GM19468 (cell line): ENCODE measurements around the gene KMT2B.
"Not testable (repeated sequence)": the region's sequence is repeated elsewhere in the genome, so short reads cannot be mapped to it uniquely, and the experiment has no call there.

Source experiments
- ATAC-seq: cut with Tn5 transposase; IDR thresholded peaks from one replicate; pipeline ENCODE4 v1.9.1; 2021; ENCODE audit warnings: mild to moderate bottlenecking, moderate library complexity, moderate number of reproducible peaks; ENCODE audit not compliant: unreplicated experiment; ENCODE audit errors: extremely low read depth

Gene KMT2B

GRCh38 chr19:35754370-35755130 is 36.7 kb downstream of the KMT2B start:
- no peak for ATAC-seq

GRCh38 chr19:35755131-35755549 is 37.3 kb downstream of the KMT2B start:
- no peak for ATAC-seq

- no peak for ATAC-seq
Measured at GRCh38 chr19:35755550-35756376, 38.0 kb downstream of the KMT2B start.

- no peak for ATAC-seq
Measured at GRCh38 chr19:35756377-35757230, 38.8 kb downstream of the KMT2B start, which contains the start of gene HSPB6. HSPB6 (minus strand) TSS chr19:35757029; CDS start chr19:35757008, 21 bp downstream.

- ATAC-seq, result no peak
Measured at GRCh38 chr19:35757231-35757748, 39.5 kb downstream of the KMT2B start.

- ATAC-seq, result peak; percentile 98
Measured at GRCh38 chr19:35757749-35758608, 40.2 kb downstream of the KMT2B start, which contains the start of gene PROSER3. PROSER3 (plus strand) TSS chr19:35758176; CDS start chr19:35758216, 40 bp downstream.

GRCh38 chr19:35759697-35760096 is 41.9 kb downstream of the KMT2B start:
- ATAC-seq, result no peak

- no peak for ATAC-seq
Measured at GRCh38 chr19:35760711-35761349, 43.0 kb downstream of the KMT2B start.

- no peak for ATAC-seq
Measured at GRCh38 chr19:35764432-35765315, 46.9 kb downstream of the KMT2B start.

- no peak for ATAC-seq
Measured at GRCh38 chr19:35766571-35767104, 48.8 kb downstream of the KMT2B start.

GRCh38 chr19:35767288-35768081 is 49.7 kb downstream of the KMT2B start:
- ATAC-seq, result no peak

- ATAC-seq, result no peak
Measured at GRCh38 chr19:35768082-35768421, 50.2 kb downstream of the KMT2B start.

GRCh38 chr19:35772362-35772761 is 54.6 kb downstream of the KMT2B start:
- ATAC-seq, result not testable (repeated sequence)

- ATAC-seq, result no peak
Measured at GRCh38 chr19:35773020-35773806, 55.4 kb downstream of the KMT2B start.

- no peak for ATAC-seq
Measured at GRCh38 chr19:35774274-35775045, 56.7 kb downstream of the KMT2B start.

- ATAC-seq, result no peak
Measured at GRCh38 chr19:35775046-35775297, 57.2 kb downstream of the KMT2B start.
